Transverse colon (tissue), 4 donors: ENCODE results near the gene METTL8. TPM values are rescaled to one million over a fixed set of nuclear protein-coding genes. Genes with fewer than 3 reads are reported as not detected.

Experiments
- DNase-seq: peaks from one replicate; pipeline ENCODE4 v3.0.0-alpha.2; 2019
- H3K27ac ChIP-seq, 4 donors: fragments of 200-600 bp; sonication (generic); 2 replicates each; pipeline ENCODE4 v1.5.1; 2016 to 2018; ENCODE audit warnings: inconsistent platforms in 4 of 4
- H3K27me3 ChIP-seq: fragments of 200-600 bp; sonication (generic); 2 replicates; pipeline ENCODE4 v1.5.1; 2017; ENCODE audit warnings: inconsistent platforms
- H3K36me3 ChIP-seq, 4 donors: fragments of 200-600 bp; sonication (generic); 2 replicates each; pipeline ENCODE4 v1.5.1; 2017 to 2019; ENCODE audit warnings: inconsistent platforms in 4 of 4
- H3K4me1 ChIP-seq, 4 donors: fragments of 200-600 bp; sonication (generic); 2 replicates each; pipeline ENCODE4 v1.5.1; 2017 to 2020; ENCODE audit warnings: inconsistent platforms in 4 of 4
- H3K4me3 ChIP-seq, 4 donors: fragments of 200-600 bp; sonication (generic); 1 replicate in 1 of 4; 2 replicates in 3 of 4; pipeline versions ENCODE4 v1.5.1 to v1.6.1; 2017 to 2019; ENCODE audit warnings: inconsistent platforms in 4 of 4
- H3K9me3 ChIP-seq, 2 donors: fragments of 200-600 bp; sonication (generic); 2 replicates each; pipeline ENCODE4 v1.5.1; 2017 to 2019; ENCODE audit warnings: inconsistent platforms in 2 of 2
- EP300 ChIP-seq: sonication (generic); formaldehyde crosslinking; IDR thresholded peaks from one replicate; pipeline ENCODE4 v1.6.1; 2017; ENCODE audit warnings: antibody characterized with exemption, low read depth
- POLR2A ChIP-seq: fragments of 450-650 bp; IDR thresholded peaks from one replicate; pipeline ENCODE4 v1.6.1; 2016; ENCODE audit warnings: antibody characterized with exemption, mild to moderate bottlenecking, moderate library complexity
- POLR2AphosphoS5 ChIP-seq, 3 donors: sonication (generic); formaldehyde crosslinking; IDR thresholded peaks; one replicate each; pipeline ENCODE4 v1.6.1; 2016; ENCODE audit warnings: antibody characterized with exemption in 3 of 3
- WGBS, 2 donors: methylation state at CpG; one replicate each; pipeline ENCODE4 v1.1.5; 2018; ENCODE audit warnings: low coverage in 1 of 2; 5-methylcytosine and 5-hydroxymethylcytosine counted together
- in situ Hi-C, 4 donors: fragments of 200-750 bp; cut with MboI; loops; one replicate each; pipeline versions ENCODE4 v1.15.0 to v1.15.1; 2017; ENCODE audit warnings: low sequenced_read_pairs in 3 of 4, low pct_ligation_motif_present in 1 of 4, low pct_unique_long_range_greater_than_20kb in 1 of 4
- intact Hi-C: fragments of 100-400 bp; cut with DNase I; formaldehyde crosslinking; loops from one replicate; pipeline ENCODE4 v1.15.1; 2023; ENCODE audit warnings: low total_unique reads
- total RNA-seq, 4 donors: library from RNA; depleted of rRNA; stranded (reverse); fragments of >200 nt; gene quantifications; one replicate each; pipeline ENCODE4 v1.1.0, GENCODE V29; 2016
- TF ChIP-seq, protein P1 (sequence below), 5 experiments: fragments of 200-600 bp in 3 of 5; fragments of 450-650 bp in 2 of 5; sonication (generic) in 3 of 5; IDR thresholded peaks; 1 replicate in 2 of 5; 2 replicates in 3 of 5; pipeline ENCODE4 v1.5.1; 2016 to 2017; ENCODE audit warnings: antibody characterized with exemption in 5 of 5, inconsistent platforms in 3 of 5, mild to moderate bottlenecking in 2 of 5, moderate library complexity in 1 of 5

Gene METTL8
- total RNA-seq, 4 donors from 2014 or later: 6.7 to 64.5 (median 22.1) TPM

DNA sequence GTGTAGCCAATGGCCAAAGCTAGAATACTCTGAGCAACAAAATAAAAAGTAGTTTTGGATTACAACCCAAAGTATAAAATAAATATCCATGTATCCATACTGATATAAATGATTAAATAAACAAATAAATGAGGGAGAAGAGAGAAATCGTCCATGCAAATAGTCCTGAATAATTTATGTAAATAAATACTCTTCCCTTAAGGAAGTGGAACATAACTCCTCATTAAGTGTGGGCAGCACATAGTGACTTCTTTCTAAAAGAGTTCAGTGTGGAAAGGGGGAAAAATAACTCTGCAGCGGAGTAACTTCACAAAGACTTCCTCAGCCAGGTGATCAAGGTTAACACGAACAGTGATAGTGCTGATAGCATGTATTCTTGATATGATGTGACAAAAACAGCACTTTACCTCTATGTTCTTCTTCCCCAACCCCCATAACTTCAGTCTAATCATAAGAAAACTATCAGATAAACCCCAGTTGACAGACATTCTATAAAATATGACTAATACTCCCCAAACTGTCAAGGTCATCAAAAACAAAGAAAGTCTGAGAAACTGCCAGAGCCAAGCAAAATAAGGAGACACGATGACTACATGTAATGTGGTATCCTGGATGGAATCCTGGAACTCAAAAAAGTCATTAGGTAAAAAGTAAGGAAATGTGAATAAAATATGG, 30.7 kb downstream of the METTL8 start:
- 80 to 81% methylated on average over 4 of the region's 4 CpGs for WGBS, 2 donors
- TF ChIP-seq, protein P1, sequence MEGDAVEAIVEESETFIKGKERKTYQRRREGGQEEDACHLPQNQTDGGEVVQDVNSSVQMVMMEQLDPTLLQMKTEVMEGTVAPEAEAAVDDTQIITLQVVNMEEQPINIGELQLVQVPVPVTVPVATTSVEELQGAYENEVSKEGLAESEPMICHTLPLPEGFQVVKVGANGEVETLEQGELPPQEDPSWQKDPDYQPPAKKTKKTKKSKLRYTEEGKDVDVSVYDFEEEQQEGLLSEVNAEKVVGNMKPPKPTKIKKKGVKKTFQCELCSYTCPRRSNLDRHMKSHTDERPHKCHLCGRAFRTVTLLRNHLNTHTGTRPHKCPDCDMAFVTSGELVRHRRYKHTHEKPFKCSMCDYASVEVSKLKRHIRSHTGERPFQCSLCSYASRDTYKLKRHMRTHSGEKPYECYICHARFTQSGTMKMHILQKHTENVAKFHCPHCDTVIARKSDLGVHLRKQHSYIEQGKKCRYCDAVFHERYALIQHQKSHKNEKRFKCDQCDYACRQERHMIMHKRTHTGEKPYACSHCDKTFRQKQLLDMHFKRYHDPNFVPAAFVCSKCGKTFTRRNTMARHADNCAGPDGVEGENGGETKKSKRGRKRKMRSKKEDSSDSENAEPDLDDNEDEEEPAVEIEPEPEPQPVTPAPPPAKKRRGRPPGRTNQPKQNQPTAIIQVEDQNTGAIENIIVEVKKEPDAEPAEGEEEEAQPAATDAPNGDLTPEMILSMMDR (IDR thresholded peaks at IDR 0.05): no peak
- no peak for TF ChIP-seq POLR2A
- TF ChIP-seq EP300: no peak
- no peak for TF ChIP-seq POLR2AphosphoS5 (IDR thresholded peaks at IDR 0.05)
- Histone ChIP-seq H3K4me1 (no peaks in the 10 kb centered on the region), H3K36me3 (no peaks in the 10 kb centered on the region), H3K27me3 (no peaks in the 10 kb centered on the region), H3K9me3 (no peaks in the 10 kb centered on the region), H3K27ac (no peak overlapping the region), H3K4me3 (no peak overlapping the region)
- intact Hi-C loops: no loop called here
- in situ Hi-C loops: loop anchor here in 3 of 4 donors (25.0 kb wide), 2 partner anchors 241 to 441 kb away; partner anchors contain the start of gene TLK1 (in 3 of the 3)
- no peak for DNase-seq

DNA sequence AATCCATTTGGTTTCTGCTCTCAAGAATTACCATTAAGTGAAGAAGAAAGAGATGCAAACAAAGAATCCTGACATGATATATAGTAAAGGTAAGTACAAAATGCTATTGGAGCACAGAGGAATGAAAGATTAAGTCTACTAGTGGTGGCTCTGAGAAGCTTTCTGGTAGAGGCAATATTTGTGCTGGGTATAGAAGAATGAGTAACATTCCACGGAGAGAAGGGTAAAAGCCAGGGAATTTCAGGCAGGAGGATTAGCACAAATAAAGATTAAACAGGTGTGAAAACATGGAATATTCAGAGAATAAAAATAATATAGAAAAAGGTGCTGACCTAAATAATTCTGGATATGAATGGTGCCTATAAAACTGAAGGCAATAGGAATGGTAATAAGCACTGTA, 31.8 kb downstream of the METTL8 start:
- DNase-seq: no peak
- no peaks in the 10 kb centered on the region for H3K36me3 ChIP-seq
- in situ Hi-C loops (loop anchor here in 3 of 4 donors (25.0 kb wide), 2 partner anchors 240 to 440 kb away; partner anchors contain the start of gene TLK1 (in 3 of the 3)), intact Hi-C loops (no loop called here)
- H3K4me1 ChIP-seq: no peaks in the 10 kb centered on the region
- no peak overlapping the region for H3K27ac ChIP-seq
- TF ChIP-seq POLR2AphosphoS5 (IDR thresholded peaks at IDR 0.05) (no peak), EP300 (no peak), POLR2A (no peak)
- TF ChIP-seq, protein P1 (IDR thresholded peaks at IDR 0.05): no peak
- no peaks in the 10 kb centered on the region for H3K9me3 ChIP-seq
- H3K27me3 ChIP-seq: no peaks in the 10 kb centered on the region
- WGBS, 2 donors: 100% methylated on average over 1 of the region's 1 CpG
- no peak overlapping the region for H3K4me3 ChIP-seq

DNA sequence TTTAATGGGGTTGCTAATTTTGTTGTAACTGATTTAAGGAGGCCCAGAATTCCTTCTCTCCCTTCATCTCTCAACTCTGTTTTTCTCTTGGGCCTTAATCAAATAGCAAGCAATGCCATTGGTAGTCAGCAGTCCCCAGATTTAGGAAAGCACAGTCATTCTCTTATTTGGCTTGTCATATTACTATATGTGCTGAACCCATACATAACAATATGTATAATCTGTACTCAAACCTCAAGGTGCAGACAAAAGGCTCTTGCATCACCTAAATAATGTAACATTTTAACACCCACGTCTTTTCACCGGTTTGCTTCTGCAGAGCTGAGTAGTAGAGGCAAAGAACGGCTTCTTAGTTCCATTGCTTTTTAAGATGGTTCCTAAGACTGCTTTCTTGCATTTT, 33.4 kb downstream of the METTL8 start:
- intact Hi-C loops (no loop called here), in situ Hi-C loops (loop anchor here in 3 of 4 donors (25.0 kb wide), 2 partner anchors 238 to 438 kb away; partner anchors contain the start of gene TLK1 (in 3 of the 3))
- Histone ChIP-seq H3K27ac (no peak overlapping the region), H3K27me3 (no peaks in the 10 kb centered on the region), H3K4me1 (no peaks in the 10 kb centered on the region), H3K9me3 (no peaks in the 10 kb centered on the region), H3K36me3 (no peaks in the 10 kb centered on the region), H3K4me3 (no peak overlapping the region)
- no peak for TF ChIP-seq POLR2AphosphoS5 (IDR thresholded peaks at IDR 0.05)
- TF ChIP-seq, protein P1 (IDR thresholded peaks at IDR 0.05): no peak
- no peak for DNase-seq
- 91 to 92% methylated on average over 3 of the region's 3 CpGs for WGBS, 2 donors

DNA sequence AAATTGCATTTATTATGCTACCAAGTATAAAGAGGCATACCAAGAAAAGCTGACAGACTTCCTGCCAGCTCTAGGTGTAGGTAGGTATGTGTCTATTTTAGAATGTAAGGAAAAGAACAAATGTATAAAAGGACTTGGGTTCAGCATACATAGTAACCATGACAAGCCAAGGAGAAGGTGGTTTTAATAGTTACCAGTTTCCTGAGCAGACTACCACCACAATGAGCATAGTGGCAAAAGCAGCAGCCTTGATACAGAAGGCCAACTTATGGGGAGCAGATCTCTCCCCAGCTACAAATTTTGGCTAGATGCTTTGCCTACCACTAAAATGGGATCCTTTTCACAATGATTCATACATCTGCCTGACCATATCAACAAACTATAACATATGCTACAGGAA, 34.5 kb downstream of the METTL8 start:
- TF ChIP-seq, protein P1 (IDR thresholded peaks at IDR 0.05): no peak
- TF ChIP-seq POLR2A: no peak
- TF ChIP-seq POLR2AphosphoS5 (IDR thresholded peaks at IDR 0.05): no peak
- TF ChIP-seq EP300: no peak

More for the DNA sequence above, 34.5 kb downstream of the METTL8 start:
- Histone ChIP-seq H3K36me3 (no peaks in the 10 kb centered on the region), H3K27ac (no peak overlapping the region), H3K4me1 (no peaks in the 10 kb centered on the region), H3K4me3 (no peak overlapping the region), H3K9me3 (no peaks in the 10 kb centered on the region), H3K27me3 (no peaks in the 10 kb centered on the region)
- in situ Hi-C loops (no loop called here), intact Hi-C loops (no loop called here)
- DNase-seq: no peak
